GM21367 (cell line): Measurements from ENCODE around the gene UROC1.

Experiments used
- ATAC-seq: cut with Tn5 transposase; IDR thresholded peaks from one replicate; pipeline ENCODE4 v1.9.1; 2021; ENCODE audit not compliant: unreplicated experiment

Gene UROC1

GRCh38 chr3:126517986-126518778 lies 609 bp upstream of the UROC1 start:
- no peak for ATAC-seq

GRCh38 chr3:126516936-126517290 lies 660 bp downstream of the UROC1 start:
- ATAC-seq, result no peak

- no peak for ATAC-seq
Observed at GRCh38 chr3:126516152-126516935, 1.2 kb downstream of the UROC1 start.

- ATAC-seq, result no peak
Observed at GRCh38 chr3:126515066-126515706, 2.4 kb downstream of the UROC1 start.

GRCh38 chr3:126514161-126514560 lies 3.4 kb downstream of the UROC1 start:
- no peak for ATAC-seq

- no peak for ATAC-seq
Observed at GRCh38 chr3:126512916-126513650, 4.5 kb downstream of the UROC1 start.

- ATAC-seq, result no peak
Observed at GRCh38 chr3:126512026-126512425, 5.5 kb downstream of the UROC1 start.

- ATAC-seq, result no peak
Observed at GRCh38 chr3:126511291-126511690, 6.3 kb downstream of the UROC1 start.

- no peak for ATAC-seq
Observed at GRCh38 chr3:126510308-126510910, 7.2 kb downstream of the UROC1 start.

- ATAC-seq, result no peak
Observed at GRCh38 chr3:126509597-126510307, 7.8 kb downstream of the UROC1 start.

GRCh38 chr3:126508564-126508964 lies 9.0 kb downstream of the UROC1 start:
- ATAC-seq, result no peak

GRCh38 chr3:126507886-126508285 lies 9.7 kb downstream of the UROC1 start:
- no peak for ATAC-seq

GRCh38 chr3:126503701-126504100 lies 13.9 kb downstream of the UROC1 start:
- ATAC-seq, result no peak

GRCh38 chr3:126502656-126503055 lies 14.9 kb downstream of the UROC1 start:
- ATAC-seq, result no peak

GRCh38 chr3:126501736-126502135 lies 15.8 kb downstream of the UROC1 start:
- ATAC-seq, result no peak

- ATAC-seq, result no peak
Observed at GRCh38 chr3:126501054-126501453, 16.5 kb downstream of the UROC1 start.

- ATAC-seq, result no peak
Observed at GRCh38 chr3:126500016-126500415, 17.6 kb downstream of the UROC1 start.

- ATAC-seq, result no peak
Observed at GRCh38 chr3:126499401-126499800, 18.2 kb downstream of the UROC1 start.

GRCh38 chr3:126498929-126499328 lies 18.6 kb downstream of the UROC1 start:
- ATAC-seq, result no peak

- ATAC-seq, result no peak
Observed at GRCh38 chr3:126498461-126498860, 19.1 kb downstream of the UROC1 start.
